HG02759 (cell line): ENCODE results near the gene PIPOX.

Experiments used
- ATAC-seq: cut with Tn5 transposase; IDR thresholded peaks from one replicate; pipeline ENCODE4 v1.9.1; 2021; ENCODE audit warnings: mild to moderate bottlenecking, moderate library complexity; ENCODE audit not compliant: unreplicated experiment

Gene PIPOX, protein sequence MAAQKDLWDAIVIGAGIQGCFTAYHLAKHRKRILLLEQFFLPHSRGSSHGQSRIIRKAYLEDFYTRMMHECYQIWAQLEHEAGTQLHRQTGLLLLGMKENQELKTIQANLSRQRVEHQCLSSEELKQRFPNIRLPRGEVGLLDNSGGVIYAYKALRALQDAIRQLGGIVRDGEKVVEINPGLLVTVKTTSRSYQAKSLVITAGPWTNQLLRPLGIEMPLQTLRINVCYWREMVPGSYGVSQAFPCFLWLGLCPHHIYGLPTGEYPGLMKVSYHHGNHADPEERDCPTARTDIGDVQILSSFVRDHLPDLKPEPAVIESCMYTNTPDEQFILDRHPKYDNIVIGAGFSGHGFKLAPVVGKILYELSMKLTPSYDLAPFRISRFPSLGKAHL

GRCh38 chr17:29042679-29043538 is at the start of gene PIPOX:
TSS of gene PIPOX (plus strand) at chr17:29043141. CDS start at chr17:29043226, 85 bp downstream.
- ATAC-seq: no peak

DNA sequence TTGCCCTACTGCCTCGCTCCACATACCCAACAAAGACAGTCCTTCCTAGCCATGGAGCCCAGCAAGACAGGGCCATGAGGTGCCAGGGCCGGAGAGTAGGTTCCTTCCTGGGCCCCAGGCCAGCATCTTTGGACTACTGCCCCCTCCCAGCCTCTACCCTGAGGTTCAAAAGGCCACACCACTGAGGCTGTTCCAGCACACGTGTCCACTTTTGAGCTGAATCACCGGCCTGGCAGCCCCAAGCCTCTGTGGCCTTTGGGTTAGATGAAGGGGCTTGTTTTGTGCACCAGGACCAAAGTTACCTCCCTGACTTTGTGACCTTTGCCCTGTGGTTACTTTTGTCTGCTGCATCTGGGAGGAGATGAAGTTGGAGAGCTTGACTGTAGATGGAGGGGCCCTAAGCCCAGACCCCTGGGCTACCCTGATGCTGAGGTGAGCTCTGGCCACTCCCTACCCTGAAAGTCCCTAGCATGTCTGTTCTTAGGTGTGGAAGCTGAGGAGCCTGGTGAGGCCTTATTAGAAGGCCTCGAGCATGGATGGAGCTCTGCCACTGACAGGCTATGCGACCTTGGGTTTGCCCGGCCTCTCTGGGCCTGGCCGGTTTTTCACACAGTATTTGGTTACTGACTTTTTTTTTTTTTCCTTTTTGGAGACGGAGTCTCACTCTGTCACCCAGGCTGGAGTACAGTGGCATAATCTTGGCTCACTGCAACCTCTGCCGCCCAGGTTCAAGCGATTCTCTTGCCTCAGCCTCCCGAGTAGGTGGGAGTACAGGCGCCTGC is 49.1 kb upstream of the PIPOX start:
- no peak for ATAC-seq

- no peak for ATAC-seq
Observed at GRCh38 chr17:28996554-28997096, 46.3 kb upstream of the PIPOX start.

- no peak for ATAC-seq
Observed at GRCh38 chr17:28997806-28998205, 45.1 kb upstream of the PIPOX start.

DNA sequence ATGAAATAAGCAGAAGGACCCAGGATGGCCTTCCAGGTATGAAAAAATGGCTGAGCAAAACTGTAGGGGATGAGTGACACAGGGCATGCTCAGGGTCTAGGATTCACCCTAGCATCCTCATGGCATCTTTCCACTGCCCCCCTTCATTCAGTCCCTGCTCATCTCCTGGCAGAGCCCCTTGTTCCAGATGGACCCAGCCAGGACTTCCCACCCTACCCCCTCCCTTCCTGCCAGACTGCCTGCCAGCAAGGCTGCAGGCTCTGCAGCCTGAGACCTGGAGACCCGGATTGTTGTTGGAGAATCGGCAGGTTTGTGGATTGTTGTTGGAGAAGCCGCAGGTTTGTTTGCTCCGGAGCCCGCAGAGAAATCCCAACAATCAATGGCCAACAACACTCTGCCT is 43.7 kb upstream of the PIPOX start:
- no peak for ATAC-seq

DNA sequence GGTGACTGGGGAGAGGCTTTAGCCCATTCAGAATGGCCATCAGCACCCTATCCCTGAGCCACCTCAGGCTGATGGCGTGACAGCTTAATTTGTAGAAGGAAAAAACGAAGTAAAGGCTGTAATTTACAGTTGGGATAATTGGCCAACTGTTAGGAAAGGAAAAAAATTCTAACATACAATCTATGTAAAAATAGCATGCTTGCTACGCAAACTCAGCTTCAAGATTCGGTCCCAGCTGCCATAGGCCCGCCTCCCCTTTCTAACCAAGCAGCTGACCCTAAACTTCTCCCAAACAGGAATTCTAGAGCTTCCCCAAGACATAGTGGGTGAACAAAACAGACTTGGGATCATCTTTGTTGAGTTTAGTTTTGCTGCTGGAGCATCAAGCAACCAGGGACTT is 42.0 kb upstream of the PIPOX start:
- no peak for ATAC-seq

DNA sequence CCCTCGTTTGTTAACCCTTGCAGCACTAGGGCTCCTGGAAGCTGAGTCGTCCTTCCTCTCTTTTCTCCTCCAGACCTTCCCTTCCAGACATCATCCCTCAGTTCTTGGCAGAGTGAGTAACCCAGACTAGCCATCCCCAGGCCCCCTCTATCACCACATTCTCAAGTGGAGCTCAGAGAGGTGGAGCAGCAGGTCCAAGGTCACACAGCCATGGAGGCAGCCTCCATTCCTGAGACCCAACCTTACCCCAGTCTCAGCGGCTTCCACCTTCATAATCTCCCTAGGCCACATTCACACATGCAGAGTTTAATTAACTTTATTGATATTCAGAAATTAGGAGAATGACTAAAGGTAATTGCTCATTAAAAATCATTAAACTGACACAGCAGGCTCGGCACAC is 40.1 kb upstream of the PIPOX start:
- ATAC-seq: no peak

GRCh38 chr17:29003289-29003688 is 39.7 kb upstream of the PIPOX start:
- no peak for ATAC-seq

- no peak for ATAC-seq
Observed at GRCh38 chr17:29004081-29004692, 38.8 kb upstream of the PIPOX start.

GRCh38 chr17:29005936-29006511 is 36.9 kb upstream of the PIPOX start, which contains the start of gene SEZ6:
TSS of gene SEZ6 (minus strand) at chr17:29006033. CDS start at chr17:29005869, 164 bp downstream.
- ATAC-seq: no peak

GRCh38 chr17:29007456-29007855 is 35.5 kb upstream of the PIPOX start:
- ATAC-seq: no peak

- no peak for ATAC-seq
Observed at GRCh38 chr17:29007860-29008455, 35.0 kb upstream of the PIPOX start.

DNA sequence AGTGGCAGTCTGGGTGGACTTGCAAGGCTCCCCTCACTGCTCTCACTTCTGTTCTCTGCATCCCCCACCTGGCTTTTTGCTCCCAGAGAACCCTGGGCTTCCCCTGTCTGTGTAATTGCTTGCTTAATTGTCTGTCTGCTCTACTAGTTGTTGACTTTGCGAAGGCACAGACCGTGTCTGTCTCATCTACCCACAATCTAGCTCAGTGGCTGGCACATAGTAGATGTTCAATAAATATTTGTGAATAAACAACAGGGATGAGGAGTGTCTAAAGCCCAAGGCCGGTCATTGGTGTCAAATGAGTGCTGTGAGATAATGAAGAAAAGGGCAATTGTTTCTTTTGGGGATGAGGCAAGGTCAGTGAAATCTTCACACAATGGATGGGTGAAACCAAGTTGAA is 34.4 kb upstream of the PIPOX start:
- no peak for ATAC-seq

- ATAC-seq: no peak
Observed at GRCh38 chr17:29010129-29010528, 32.8 kb upstream of the PIPOX start.

- ATAC-seq: no peak
Observed at GRCh38 chr17:29010586-29010985, 32.4 kb upstream of the PIPOX start.

DNA sequence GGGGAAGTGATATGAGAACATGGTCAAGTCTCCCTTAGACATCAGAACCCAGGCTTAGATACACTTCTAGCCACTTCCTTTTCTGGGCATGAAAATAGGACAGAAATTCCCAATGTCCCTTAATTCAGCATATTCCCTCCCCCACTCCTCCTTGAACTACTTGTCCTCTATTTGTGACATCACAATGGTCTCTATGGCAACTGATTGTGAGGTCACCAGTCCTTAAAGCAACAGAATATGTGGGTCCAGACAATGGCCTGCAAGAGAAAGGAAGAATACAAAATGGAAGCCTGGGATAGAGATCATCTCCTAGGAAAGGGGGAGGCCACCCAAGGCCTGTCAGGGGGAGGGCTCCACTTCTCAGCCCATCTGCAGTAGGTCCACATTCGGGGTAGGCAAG is 30.4 kb upstream of the PIPOX start:
- no peak for ATAC-seq

- ATAC-seq: no peak
Observed at GRCh38 chr17:29014716-29015115, 28.2 kb upstream of the PIPOX start.

GRCh38 chr17:29016345-29017210 is 26.4 kb upstream of the PIPOX start:
- no peak for ATAC-seq
